ENCODE measurements around the gene SMC6.

GRCh38 chr2:17736989-17737388 is 16.6 kb downstream of the SMC6 start:
- TF ChIP-seq CTCF (IDR thresholded peaks at IDR 0.05 in 4 of 5, conservative IDR thresholded peaks at IDR 0.05 in 1 of 5) (no peak), POLR2A (IDR thresholded peaks at IDR 0.05) (no peak)
